OCI-LY1 (cell line): ENCODE results near the gene OBSL1.

ENCODE experiments used
- H2AFZ ChIP-seq: fragments of 200-600 bp; sonication (generic), shearing (Covaris generic); 2 replicates; pipeline ENCODE4 v1.6.0; 2014; ENCODE audit warnings: antibody characterized with exemption, mild to moderate bottlenecking, low read length
- H3F3A ChIP-seq: fragments of 200-600 bp; sonication (generic), shearing (Covaris generic); 2 replicates; pipeline ENCODE4 v1.6.0; 2014; ENCODE audit warnings: mild to moderate bottlenecking, antibody characterized with exemption, low read length, moderate library complexity; ENCODE audit not compliant: insufficient read depth
- H3K27ac ChIP-seq: fragments of 200-600 bp; sonication (generic); 2 replicates; pipeline ENCODE4 v1.5.1; 2014; ENCODE audit warnings: low read length, mixed run types, mild to moderate bottlenecking, low read depth; ENCODE audit not compliant: poor library complexity, severe bottlenecking
- H3K27me3 ChIP-seq: fragments of 200-600 bp; sonication (generic); 2 replicates; pipeline ENCODE4 v1.6.0; 2014; ENCODE audit warnings: antibody characterized with exemption, mild to moderate bottlenecking, low read length, moderate library complexity; ENCODE audit not compliant: insufficient read depth
- H3K36me3 ChIP-seq: fragments of 200-600 bp; sonication (generic); 2 replicates; pipeline ENCODE4 v1.6.1; 2014; ENCODE audit warnings: mild to moderate bottlenecking, antibody characterized with exemption, low read length, moderate library complexity, mixed read lengths; ENCODE audit not compliant: insufficient read depth
- H3K4me1 ChIP-seq: fragments of 200-600 bp; sonication (generic); 2 replicates; pipeline ENCODE4 v1.5.1; 2014; ENCODE audit warnings: mild to moderate bottlenecking, low read length, moderate library complexity; ENCODE audit not compliant: insufficient read depth, severe bottlenecking
- H3K4me2 ChIP-seq: fragments of 200-600 bp; sonication (generic), shearing (Covaris generic); 2 replicates; pipeline ENCODE4 v1.6.1; 2014; ENCODE audit warnings: low read length
- H3K4me3 ChIP-seq: fragments of 200-600 bp; sonication (generic); 2 replicates; pipeline ENCODE4 v1.5.1; 2014; ENCODE audit warnings: low read length, low read depth, mild to moderate bottlenecking, mixed read lengths; ENCODE audit not compliant: poor library complexity, severe bottlenecking
- H3K79me2 ChIP-seq: fragments of 200-600 bp; shearing (Covaris generic); 2 replicates; pipeline ENCODE4 v1.6.1; 2016; ENCODE audit warnings: mixed run types, low read length, mixed read lengths; ENCODE audit not compliant: insufficient read depth
- H3K9ac ChIP-seq: fragments of 200-600 bp; sonication (generic), shearing (Covaris generic); 2 replicates; pipeline ENCODE4 v1.6.1; 2014; ENCODE audit warnings: mild to moderate bottlenecking, low read length, mixed read lengths
- H3K9me2 ChIP-seq: fragments of 200-600 bp; sonication (generic), shearing (Covaris generic); 2 replicates; pipeline ENCODE4 v1.6.1; 2014; ENCODE audit warnings: low read depth, mild to moderate bottlenecking, low read length, mixed read lengths
- H3K9me3 ChIP-seq: fragments of 200-600 bp; shearing (Covaris generic); 2 replicates; pipeline ENCODE4 v1.6.1; 2014; ENCODE audit warnings: low read length, mixed read lengths
- H4K20me1 ChIP-seq: fragments of 200-600 bp; sonication (generic), shearing (Covaris generic); 2 replicates; pipeline ENCODE4 v1.6.0; 2016; ENCODE audit warnings: mild to moderate bottlenecking, low read length; ENCODE audit not compliant: insufficient read depth
- CTCF ChIP-seq: fragments of 200-600 bp; sonication (generic), shearing (Covaris generic); IDR thresholded peaks from 2 replicates; pipeline ENCODE4 v1.5.1; 2017; ENCODE audit warnings: mild to moderate bottlenecking, antibody characterized with exemption, low read length, moderate library complexity, mixed read lengths
- EZH2 ChIP-seq: fragments of 200-600 bp; sonication (generic), shearing (Covaris generic); IDR thresholded peaks from 2 replicates; pipeline ENCODE4 v1.8.0; 2017; ENCODE audit warnings: borderline replicate concordance, mixed run types, mild to moderate bottlenecking, antibody characterized with exemption, low read length, moderate library complexity, mixed read lengths

Gene OBSL1

GRCh38 chr2:219603771-219604170 lies 32.4 kb upstream of the OBSL1 start:
- Histone ChIP-seq H3K79me2 (no peaks in the 10 kb centered on the region), H3F3A (no peaks in the 10 kb centered on the region), H4K20me1 (no peaks in the 10 kb centered on the region), H3K9me3 (no peaks in the 10 kb centered on the region), H3K4me1 (peaks cover under 1% of the 10 kb centered on the region), H2AFZ (no peak overlapping the region), H3K36me3 (peaks cover 25% of the 10 kb centered on the region; the same call in 1 of the 2 replicates), H3K27me3 (no peaks in the 10 kb centered on the region), H3K4me2 (no peak overlapping the region), H3K9me2 (no peaks in the 10 kb centered on the region), H3K4me3 (no peak overlapping the region), H3K9ac (no peak overlapping the region), H3K27ac (no peak overlapping the region)
- no peak for TF ChIP-seq CTCF
- TF ChIP-seq EZH2, result no peak

DNA sequence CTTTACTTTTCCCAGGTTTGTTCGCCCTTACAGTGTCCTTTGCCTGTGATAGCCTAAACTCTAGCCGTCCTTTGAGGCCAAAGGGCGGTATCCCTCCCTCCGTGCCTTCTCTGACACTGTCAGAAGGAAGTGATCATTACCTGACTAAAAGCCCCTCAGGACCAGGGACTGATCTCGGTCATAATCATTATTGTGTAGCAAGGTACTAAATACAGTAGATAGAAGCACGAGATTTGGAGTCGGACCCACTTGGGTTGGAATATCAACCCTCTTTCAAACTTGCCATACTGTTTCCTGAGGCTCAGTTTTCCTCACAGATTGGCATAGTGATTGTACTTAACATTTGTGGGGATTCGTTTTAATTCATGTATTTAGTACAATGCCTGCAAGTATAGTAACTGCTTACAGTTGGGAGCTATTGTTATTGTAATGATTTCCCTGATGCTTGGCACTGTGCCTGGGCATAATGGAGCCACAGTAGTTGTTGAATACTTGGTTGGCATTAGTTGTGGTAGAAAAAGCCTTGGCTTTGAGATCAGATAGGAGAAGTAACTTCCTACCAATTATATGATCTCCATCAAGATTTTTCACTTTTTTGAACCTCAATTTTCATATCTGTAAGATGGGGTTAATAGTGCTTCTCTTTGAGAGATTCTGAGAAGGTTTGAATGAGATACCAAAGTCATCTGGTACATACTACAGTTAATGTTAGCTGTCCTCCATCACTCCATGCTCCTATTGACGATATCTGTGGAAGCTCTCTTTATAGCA lies 27.2 kb upstream of the OBSL1 start:
- H2AFZ ChIP-seq, result 0 out of 2 replicates have a peak overlapping the region, but pooled peaks have one; percentile 38

DNA sequence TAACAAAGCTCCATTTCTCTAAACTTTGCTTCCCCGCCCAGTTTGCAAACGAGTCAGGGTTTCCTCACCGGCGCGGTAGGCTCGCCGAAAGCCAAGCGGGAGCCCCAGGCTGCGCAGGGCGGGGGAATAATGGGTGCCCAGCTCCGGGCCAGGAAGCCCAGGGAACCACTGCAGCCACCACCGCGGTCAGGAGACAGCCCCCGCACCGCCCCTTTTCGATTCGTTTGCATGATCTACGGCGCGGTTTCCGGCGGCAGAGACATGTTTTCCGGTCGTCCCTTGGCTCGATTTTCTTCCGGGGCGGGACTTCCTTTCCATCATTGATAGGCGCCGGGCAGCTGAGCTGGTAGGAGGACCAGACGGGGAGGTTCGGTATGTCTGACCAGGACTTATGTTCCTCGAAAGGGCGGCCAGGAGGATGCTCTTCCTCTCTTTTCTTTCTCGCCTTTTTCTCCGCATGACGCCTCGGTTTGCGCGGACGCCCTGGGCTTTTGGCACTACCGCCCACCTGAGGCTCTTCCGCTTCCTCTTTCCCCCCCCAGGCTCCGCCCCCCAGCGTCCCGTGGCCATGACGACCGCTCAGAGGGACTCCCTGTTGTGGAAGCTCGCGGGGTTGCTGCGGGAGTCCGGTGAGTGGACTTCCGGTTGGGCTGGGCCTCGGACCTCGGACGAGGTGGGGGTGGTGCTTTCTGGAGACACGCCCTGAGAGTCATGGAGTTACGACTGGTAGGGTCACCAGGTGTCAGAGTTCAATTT lies 26.4 kb upstream of the OBSL1 start, which contains the start of gene STK11IP:
STK11IP (plus strand) TSS at position 306 of the 756 bp plus-strand sequence; CDS start at position 569, 263 bp downstream.
- Histone ChIP-seq H4K20me1 (no peaks in the 10 kb centered on the region), H3K79me2 (no peaks in the 10 kb centered on the region), H3K27ac (peak within 1 kb of the TSS; percentile 70), H3K4me3 (peak within 1 kb of the TSS; percentile 69), H3K4me1 (peaks cover 12% of the 10 kb centered on the region), H3K9me3 (no peaks in the 10 kb centered on the region), H3K4me2 (peak within 1 kb of the TSS; percentile 83), H3K27me3 (no peaks in the 10 kb centered on the region), H2AFZ (peak within 1 kb of the TSS; percentile 38; the same call in 1 of the 2 replicates), H3K36me3 (peaks cover 8% of the 10 kb centered on the region; the same call in 1 of the 2 replicates), H3F3A (no peaks in the 10 kb centered on the region), H3K9ac (peak within 1 kb of the TSS; percentile 75), H3K9me2 (no peaks in the 10 kb centered on the region)
- TF ChIP-seq CTCF, result no peak
- TF ChIP-seq EZH2, result no peak

More for the DNA sequence above, 27.2 kb upstream of the OBSL1 start:
- no peaks in the 10 kb centered on the region for H3K9me2 ChIP-seq
- no peaks in the 10 kb centered on the region for H3F3A ChIP-seq
- peak overlapping the region; percentile 69 for H3K4me3 ChIP-seq
- H3K79me2 ChIP-seq, result no peaks in the 10 kb centered on the region
- peak overlapping the region; percentile 75 for H3K9ac ChIP-seq
- H3K36me3 ChIP-seq, result peaks cover 8% of the 10 kb centered on the region; the same call in 1 of the 2 replicates
- peaks cover 12% of the 10 kb centered on the region for H3K4me1 ChIP-seq
- no peaks in the 10 kb centered on the region for H3K9me3 ChIP-seq
- no peaks in the 10 kb centered on the region for H3K27me3 ChIP-seq
- H4K20me1 ChIP-seq, result no peaks in the 10 kb centered on the region
- H3K27ac ChIP-seq, result peak overlapping the region; percentile 42
- H3K4me2 ChIP-seq, result peak overlapping the region; percentile 83
- TF ChIP-seq EZH2 (no peak), CTCF (no peak)
